ENCODE results near the gene ZFYVE1. TPM values are rescaled to one million over a fixed set of nuclear protein-coding genes. Genes with fewer than 3 reads are reported as not detected.
"Not testable (repeated sequence)": the region's sequence is repeated elsewhere in the genome, so short reads cannot be mapped to it uniquely, and the experiment has no call there.

ZFYVE1 gene
- total RNA-seq, 1 donor from 2014 or later, result 38.1 TPM

DNA sequence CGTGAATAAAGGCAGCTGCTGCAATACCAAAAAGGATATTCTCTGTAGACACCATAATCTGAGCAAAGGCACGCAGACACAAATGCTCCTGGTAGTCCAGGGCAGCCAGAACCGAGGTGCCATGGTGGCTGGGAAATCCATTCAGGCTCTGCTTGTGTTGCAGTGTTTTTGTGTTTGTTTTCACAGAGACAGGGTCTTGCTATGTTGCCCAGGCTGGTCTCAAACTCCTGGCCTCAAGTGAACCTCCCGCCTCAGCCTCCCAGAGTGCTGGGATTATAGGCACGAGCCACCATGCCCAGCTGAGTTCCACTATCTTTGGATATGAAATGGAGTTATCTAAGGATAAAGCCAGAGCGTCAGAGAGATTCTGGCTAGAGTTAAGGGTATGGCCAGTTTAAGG lies 60.9 kb downstream of the ZFYVE1 start:
- Mint-ChIP-seq H3K9me3 (ENCODE audit: unreplicated experiment) (no peaks in the 10 kb centered on the region), H3K4me1 (ENCODE audit: unreplicated experiment) (peaks cover 9% of the 10 kb centered on the region), H3K36me3 (ENCODE audit: unreplicated experiment) (peaks cover 26% of the 10 kb centered on the region), H3K27me3 (ENCODE audit: unreplicated experiment) (no peaks in the 10 kb centered on the region), H3K27ac (ENCODE audit: unreplicated experiment) (no peak overlapping the region), H3K4me3 (ENCODE audit: unreplicated experiment) (no peak overlapping the region)
- no peak for DNase-seq (ENCODE audit: extremely low spot score, unreplicated experiment)
- TF ChIP-seq, protein P1, sequence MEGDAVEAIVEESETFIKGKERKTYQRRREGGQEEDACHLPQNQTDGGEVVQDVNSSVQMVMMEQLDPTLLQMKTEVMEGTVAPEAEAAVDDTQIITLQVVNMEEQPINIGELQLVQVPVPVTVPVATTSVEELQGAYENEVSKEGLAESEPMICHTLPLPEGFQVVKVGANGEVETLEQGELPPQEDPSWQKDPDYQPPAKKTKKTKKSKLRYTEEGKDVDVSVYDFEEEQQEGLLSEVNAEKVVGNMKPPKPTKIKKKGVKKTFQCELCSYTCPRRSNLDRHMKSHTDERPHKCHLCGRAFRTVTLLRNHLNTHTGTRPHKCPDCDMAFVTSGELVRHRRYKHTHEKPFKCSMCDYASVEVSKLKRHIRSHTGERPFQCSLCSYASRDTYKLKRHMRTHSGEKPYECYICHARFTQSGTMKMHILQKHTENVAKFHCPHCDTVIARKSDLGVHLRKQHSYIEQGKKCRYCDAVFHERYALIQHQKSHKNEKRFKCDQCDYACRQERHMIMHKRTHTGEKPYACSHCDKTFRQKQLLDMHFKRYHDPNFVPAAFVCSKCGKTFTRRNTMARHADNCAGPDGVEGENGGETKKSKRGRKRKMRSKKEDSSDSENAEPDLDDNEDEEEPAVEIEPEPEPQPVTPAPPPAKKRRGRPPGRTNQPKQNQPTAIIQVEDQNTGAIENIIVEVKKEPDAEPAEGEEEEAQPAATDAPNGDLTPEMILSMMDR (IDR thresholded peaks at IDR 0.05), result no peak

DNA sequence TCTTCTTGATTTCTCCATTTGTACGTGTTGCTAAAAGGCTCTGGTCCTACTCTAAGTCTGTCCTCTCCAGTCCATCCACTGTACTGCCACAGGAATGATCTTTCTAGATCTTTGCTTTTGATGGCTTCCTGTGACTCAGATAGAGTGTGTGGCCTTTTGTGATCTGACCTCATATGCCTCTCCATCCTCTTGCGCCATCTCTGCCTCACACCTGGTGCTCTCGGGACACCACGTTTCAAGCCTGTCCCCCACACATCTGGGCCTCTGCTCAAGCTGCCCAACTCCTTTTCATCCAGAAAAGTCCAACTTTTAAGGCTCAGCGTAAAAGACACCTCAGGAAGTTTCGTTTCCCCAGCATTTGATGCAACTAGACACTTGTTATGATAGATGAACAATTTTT lies 61.7 kb downstream of the ZFYVE1 start:
- Mint-ChIP-seq H3K36me3 (ENCODE audit: unreplicated experiment) (peaks cover 29% of the 10 kb centered on the region), H3K4me3 (ENCODE audit: unreplicated experiment) (no peak overlapping the region), H3K9me3 (ENCODE audit: unreplicated experiment) (no peaks in the 10 kb centered on the region), H3K27ac (ENCODE audit: unreplicated experiment) (no peak overlapping the region), H3K4me1 (ENCODE audit: unreplicated experiment) (peaks cover 9% of the 10 kb centered on the region), H3K27me3 (ENCODE audit: unreplicated experiment) (no peaks in the 10 kb centered on the region)
- no peak for DNase-seq (ENCODE audit: extremely low spot score, unreplicated experiment)
- TF ChIP-seq, protein P1 (IDR thresholded peaks at IDR 0.05), result no peak

DNA sequence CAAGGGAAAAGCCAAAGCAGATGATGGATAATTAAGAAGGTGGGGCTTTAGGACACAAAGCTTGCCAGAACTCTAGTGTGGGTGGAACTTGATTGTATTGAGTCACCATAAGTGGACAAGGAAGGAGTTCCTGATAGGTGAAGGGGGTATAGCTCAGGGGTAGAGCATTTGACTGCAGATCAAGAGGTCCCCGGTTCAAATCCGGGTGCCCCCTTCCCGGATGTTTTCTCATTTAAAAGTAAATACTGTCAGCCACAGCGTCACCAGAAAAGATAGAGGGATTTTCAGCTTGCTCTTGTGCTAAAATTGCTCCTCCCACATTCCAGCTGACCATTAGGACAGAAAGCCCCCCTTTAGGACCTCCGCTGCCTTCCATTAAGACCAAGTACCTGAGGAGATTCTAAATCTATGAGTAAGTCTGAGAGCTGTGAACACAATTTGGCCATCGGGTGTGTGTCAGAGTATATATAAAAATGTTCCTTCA lies 64.0 kb downstream of the ZFYVE1 start:
- no peak for DNase-seq (ENCODE audit: extremely low spot score, unreplicated experiment)
- no peak overlapping the region for H3K4me3 Mint-ChIP-seq (ENCODE audit: unreplicated experiment)
- TF ChIP-seq, protein P1 (IDR thresholded peaks at IDR 0.05), result no peak
- no peaks in the 10 kb centered on the region for H3K9me3 Mint-ChIP-seq (ENCODE audit: unreplicated experiment)
- peaks cover 9% of the 10 kb centered on the region for H3K4me1 Mint-ChIP-seq (ENCODE audit: unreplicated experiment)
- no peaks in the 10 kb centered on the region for H3K27me3 Mint-ChIP-seq (ENCODE audit: unreplicated experiment)
- H3K27ac Mint-ChIP-seq (ENCODE audit: unreplicated experiment), result no peak overlapping the region
- H3K36me3 Mint-ChIP-seq (ENCODE audit: unreplicated experiment), result peaks cover 25% of the 10 kb centered on the region

DNA sequence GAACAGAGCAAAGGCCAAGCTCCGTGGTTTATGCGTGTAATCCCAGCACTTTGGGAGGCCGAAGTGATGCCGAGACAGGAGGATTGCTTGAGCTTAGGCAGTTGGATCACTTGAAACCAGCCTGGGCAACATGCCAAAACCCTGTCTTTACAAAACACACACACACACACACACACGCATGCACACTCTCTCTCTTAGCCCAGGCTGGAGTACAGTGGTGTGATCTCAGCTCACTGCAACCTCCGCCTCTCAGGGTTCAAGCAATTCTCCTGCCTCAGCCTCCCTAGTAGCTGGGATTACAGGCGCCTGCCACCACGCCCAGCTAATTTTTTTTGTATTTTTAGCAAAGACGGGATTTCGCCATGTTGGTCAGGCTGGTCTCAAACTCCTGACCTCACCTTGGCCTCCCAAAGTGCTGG lies 64.6 kb downstream of the ZFYVE1 start:
- peak overlapping the region; percentile 4 for H3K27ac Mint-ChIP-seq (ENCODE audit: unreplicated experiment)
- H3K9me3 Mint-ChIP-seq (ENCODE audit: unreplicated experiment); H3K27me3 Mint-ChIP-seq (ENCODE audit: unreplicated experiment); H3K4me1 Mint-ChIP-seq (ENCODE audit: unreplicated experiment); DNase-seq (ENCODE audit: extremely low spot score, unreplicated experiment); H3K4me3 Mint-ChIP-seq (ENCODE audit: unreplicated experiment): not testable (repeated sequence)
- H3K36me3 Mint-ChIP-seq (ENCODE audit: unreplicated experiment), result peaks cover 27% of the 10 kb centered on the region

DNA sequence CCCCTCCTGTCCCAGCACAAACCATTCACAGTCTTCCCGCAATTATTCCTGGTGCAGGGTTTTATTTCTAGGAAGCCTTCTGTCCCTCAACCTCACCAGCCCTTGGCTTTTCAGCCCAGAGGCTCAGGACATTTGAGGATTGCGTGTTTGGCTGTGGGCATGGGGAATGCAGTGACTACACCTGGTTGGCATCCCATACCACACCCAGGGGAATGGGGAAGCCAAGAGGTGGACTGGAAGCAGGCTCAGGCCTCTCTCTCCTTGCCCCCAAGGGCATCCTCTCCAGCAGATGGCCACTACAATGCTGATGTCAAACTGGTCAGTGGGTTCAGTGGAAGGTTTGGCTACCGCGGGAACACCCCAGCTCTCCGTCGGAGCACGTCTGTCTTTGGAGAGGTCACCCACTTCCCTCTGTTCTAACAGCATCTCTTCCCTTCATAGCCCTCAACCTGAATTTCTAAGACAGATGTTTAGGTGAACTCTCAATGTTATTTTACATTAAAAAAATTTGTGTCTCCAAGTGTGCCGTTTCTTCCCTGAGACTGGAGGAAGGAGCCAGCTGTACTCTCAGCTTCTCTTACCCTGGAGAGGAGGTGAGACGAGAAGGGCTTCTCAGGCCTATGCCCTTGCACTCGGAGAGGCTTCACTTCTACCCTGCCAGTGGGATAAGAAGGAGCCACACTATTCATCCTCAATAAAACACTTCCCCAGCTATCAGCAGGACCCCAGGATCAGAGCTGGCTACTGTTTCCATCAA lies 65.1 kb downstream of the ZFYVE1 start:
- H3K4me1 Mint-ChIP-seq (ENCODE audit: unreplicated experiment), result peaks cover 9% of the 10 kb centered on the region
- H3K9me3 Mint-ChIP-seq (ENCODE audit: unreplicated experiment), result no peaks in the 10 kb centered on the region
- no peak for DNase-seq (ENCODE audit: extremely low spot score, unreplicated experiment)
- H3K27ac Mint-ChIP-seq (ENCODE audit: unreplicated experiment), result peak overlapping the region; percentile 4
- no peaks in the 10 kb centered on the region for H3K27me3 Mint-ChIP-seq (ENCODE audit: unreplicated experiment)
- H3K4me3 Mint-ChIP-seq (ENCODE audit: unreplicated experiment), result no peak overlapping the region
- peaks cover 26% of the 10 kb centered on the region for H3K36me3 Mint-ChIP-seq (ENCODE audit: unreplicated experiment)
- TF ChIP-seq, protein P1 (IDR thresholded peaks at IDR 0.05), result no peak

DNA sequence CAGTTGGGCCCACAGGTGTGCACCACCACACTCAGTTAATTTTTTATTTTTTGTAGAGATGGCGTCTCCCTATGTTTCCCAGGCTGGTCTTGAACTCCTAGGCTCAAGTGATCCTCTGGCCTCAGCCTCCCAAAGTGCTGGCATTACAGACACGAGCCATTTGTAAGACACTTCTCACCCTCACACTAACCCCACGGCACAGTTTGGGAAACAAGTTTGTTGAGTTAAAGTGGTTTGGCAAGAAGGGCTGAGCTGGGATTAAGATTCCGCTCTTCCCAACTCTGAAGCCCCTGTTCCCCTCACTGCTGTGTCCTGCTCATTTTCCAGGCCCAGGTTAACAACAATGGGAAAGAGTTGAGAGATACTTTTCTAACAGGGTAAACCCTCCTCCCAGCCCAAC lies 65.9 kb downstream of the ZFYVE1 start:
- peaks cover 28% of the 10 kb centered on the region for H3K36me3 Mint-ChIP-seq (ENCODE audit: unreplicated experiment)
- H3K27me3 Mint-ChIP-seq (ENCODE audit: unreplicated experiment); DNase-seq (ENCODE audit: extremely low spot score, unreplicated experiment); H3K9me3 Mint-ChIP-seq (ENCODE audit: unreplicated experiment); H3K27ac Mint-ChIP-seq (ENCODE audit: unreplicated experiment); H3K4me3 Mint-ChIP-seq (ENCODE audit: unreplicated experiment); H3K4me1 Mint-ChIP-seq (ENCODE audit: unreplicated experiment): not testable (repeated sequence)

Measured in osteocyte (in vitro differentiated cells).